Endothelial cell of umbilical vein (primary cell): ENCODE data around the gene MC4R. TPM values are rescaled to one million over a fixed set of nuclear protein-coding genes. Genes with fewer than 3 reads are reported as not detected.

Experiments
- BruUV-seq: library from RNA; stranded (reverse); fragments of 400-500 nt; replicated peaks from 2 replicates; lab custom pipeline; 2021; lab: Mats Ljungman, UMichigan
- CTCF ChIA-PET: fragments of 300-600, 350-600 bp; sonication (Branson Sonifier 250); formaldehyde crosslinking; loops from one replicate; lab custom pipeline; 2021; ENCODE audit warnings: antibody characterized with exemption, inconsistent platforms; lab: Charles Lee
- POLR2A ChIA-PET: fragments of 300-600, 350-600 bp; sonication (Branson Sonifier 250); formaldehyde crosslinking; loops from one replicate; lab custom pipeline; 2021; ENCODE audit warnings: antibody characterized with exemption, inconsistent platforms; lab: Charles Lee
- DNase-seq: peaks from one replicate; pipeline ENCODE4 v3.0.0-alpha.2; 2011; ENCODE audit warnings: low read depth, low spot score
- FAIRE-seq: peaks from 2 replicates; lab custom pipeline; 2011; peaks lifted over from hg19 to GRCh38; lab: Jason Lieb, UNC
- H2AFZ ChIP-seq: 2 replicates; pipeline ENCODE4 v1.6.0; 2012; ENCODE audit warnings: low read depth, low read length, control low read depth, inconsistent platforms
- H3K27ac ChIP-seq: 2 replicates; pipeline ENCODE4 v1.5.1; 2011; ENCODE audit warnings: low read depth, mild to moderate bottlenecking, control low read depth, low read length, moderate library complexity; ENCODE audit not compliant: insufficient read depth
- H3K27me3 ChIP-seq, 2 experiments: 2 replicates each; pipeline versions ENCODE4 v1.6.0 to v1.6.1; 2011; ENCODE audit warnings: low read length in 2 of 2, mixed read lengths in 1 of 2; ENCODE audit not compliant: control insufficient read depth in 2 of 2, insufficient read depth in 2 of 2
- H3K36me3 ChIP-seq, 2 experiments: 2 replicates in 1 of 2; 3 replicates in 1 of 2; pipeline ENCODE4 v1.5.1; 2011; ENCODE audit warnings: low read length in 2 of 2, mild to moderate bottlenecking in 1 of 2, moderate library complexity in 1 of 2; ENCODE audit not compliant: control insufficient read depth in 2 of 2, insufficient read depth in 2 of 2; ENCODE audit errors: extremely low read depth in 1 of 2
- H3K4me1 ChIP-seq: 3 replicates; pipeline ENCODE4 v1.5.1; 2011; ENCODE audit warnings: mild to moderate bottlenecking, low read length; ENCODE audit not compliant: control insufficient read depth, insufficient read depth; ENCODE audit errors: extremely low read depth
- H3K4me2 ChIP-seq: 2 replicates; pipeline ENCODE4 v1.6.1; 2011; ENCODE audit warnings: low read length, control low read depth, mixed read lengths; ENCODE audit not compliant: insufficient read depth
- H3K4me3 ChIP-seq, 3 experiments: fragments of 200-600 bp in 1 of 3; sonication (generic), shearing (Covaris generic) in 1 of 3; replicated peaks in 1 of 3; 2 replicates each; pipeline ENCODE4 v1.5.1; 2011 to 2016; ENCODE audit warnings: control low read depth in 3 of 3, low read length in 3 of 3, mild to moderate bottlenecking in 2 of 3, inconsistent platforms in 1 of 3, low read depth in 1 of 3, moderate library complexity in 1 of 3; ENCODE audit not compliant: insufficient read depth in 1 of 3
- H3K79me2 ChIP-seq: 2 replicates; pipeline ENCODE4 v1.6.0; 2012; ENCODE audit warnings: low read length, inconsistent platforms; ENCODE audit not compliant: control insufficient read depth, insufficient read depth
- H3K9ac ChIP-seq: replicated peaks from 2 replicates; pipeline ENCODE3; 2011; ENCODE audit warnings: low read length, control low read depth; ENCODE audit not compliant: insufficient read depth; ENCODE audit errors: extremely low read depth
- H3K9me1 ChIP-seq: replicated peaks from 3 replicates; pipeline ENCODE4 v1.6.0; 2011; ENCODE audit warnings: mild to moderate bottlenecking, low read length; ENCODE audit not compliant: control insufficient read depth, insufficient read depth; ENCODE audit errors: extremely low read depth
- H3K9me3 ChIP-seq: replicated peaks from 2 replicates; pipeline ENCODE4 v1.5.1; 2012; ENCODE audit warnings: low read length, inconsistent platforms; ENCODE audit not compliant: control insufficient read depth, insufficient read depth
- H4K20me1 ChIP-seq: replicated peaks from 2 replicates; pipeline ENCODE3; 2011; ENCODE audit warnings: mild to moderate bottlenecking, low read length; ENCODE audit not compliant: control insufficient read depth, insufficient read depth; ENCODE audit errors: extremely low read depth
- EZH2 ChIP-seq: IDR thresholded peaks from 2 replicates; pipeline ENCODE4 v1.6.1; 2012; ENCODE audit warnings: borderline replicate concordance, low read depth, mild to moderate bottlenecking, moderate library complexity, low read length, inconsistent platforms; ENCODE audit not compliant: severe bottlenecking
- JUN ChIP-seq: IDR thresholded peaks from 2 replicates; pipeline ENCODE4 v1.6.1; 2011; ENCODE audit warnings: borderline replicate concordance, low read depth; ENCODE audit not compliant: insufficient read length, insufficient read depth
- MYC ChIP-seq: IDR thresholded peaks from one replicate; pipeline ENCODE4 v1.6.1; 2011; ENCODE audit warnings: mild to moderate bottlenecking, low read depth, low read length
- POLR2A ChIP-seq: IDR thresholded peaks from 2 replicates; pipeline ENCODE4 v1.6.1; 2012; ENCODE audit warnings: low read depth, mild to moderate bottlenecking, control low read depth, low read length
- POLR2AphosphoS5 ChIP-seq: IDR thresholded peaks from 2 replicates; pipeline ENCODE4 v1.6.1; 2012; ENCODE audit warnings: low read depth, mild to moderate bottlenecking, control low read depth, low read length, moderate library complexity; ENCODE audit not compliant: insufficient read depth
- dilution Hi-C: fragments of 300-500 bp; cut with MboI; formaldehyde crosslinking; loops from one replicate; pipeline ENCODE4 v1.15.0; 2019; ENCODE audit warnings: low sequenced_read_pairs; ENCODE audit not compliant: extremely low pct_ligation_motif_present
- intact Hi-C: fragments of 100-400 bp; cut with micrococcal nuclease; formaldehyde crosslinking; loops from one replicate; pipeline ENCODE4 v1.10.0; 2022
- polyA plus RNA-seq, 4 experiments: library from polyadenylated mRNA; depleted of rRNA in 3 of 4; stranded (reverse) in 3 of 4; unstranded in 1 of 4; fragments of >200 nt; gene quantifications; 2 replicates each; pipeline versions ENCODE4 v1.2.1 to v1.2.3, GENCODE V29; 2011 to 2012; ENCODE audit warnings: missing spikeins in 1 of 4
- total RNA-seq: library from RNA; stranded (reverse); gene quantifications from 2 replicates; pipeline ENCODE4 v1.2.3, GENCODE V29; 2021
- TF ChIP-seq, protein P1 (sequence below): IDR thresholded peaks from 2 replicates; pipeline ENCODE4 v1.6.1; 2011; ENCODE audit not compliant: insufficient read depth, insufficient read length

Gene MC4R
- total and polyA plus RNA-seq, 2 donors (not counting 3 experiments of a cell fraction or from before 2014, with no cell fraction given) = not detected

DNA sequence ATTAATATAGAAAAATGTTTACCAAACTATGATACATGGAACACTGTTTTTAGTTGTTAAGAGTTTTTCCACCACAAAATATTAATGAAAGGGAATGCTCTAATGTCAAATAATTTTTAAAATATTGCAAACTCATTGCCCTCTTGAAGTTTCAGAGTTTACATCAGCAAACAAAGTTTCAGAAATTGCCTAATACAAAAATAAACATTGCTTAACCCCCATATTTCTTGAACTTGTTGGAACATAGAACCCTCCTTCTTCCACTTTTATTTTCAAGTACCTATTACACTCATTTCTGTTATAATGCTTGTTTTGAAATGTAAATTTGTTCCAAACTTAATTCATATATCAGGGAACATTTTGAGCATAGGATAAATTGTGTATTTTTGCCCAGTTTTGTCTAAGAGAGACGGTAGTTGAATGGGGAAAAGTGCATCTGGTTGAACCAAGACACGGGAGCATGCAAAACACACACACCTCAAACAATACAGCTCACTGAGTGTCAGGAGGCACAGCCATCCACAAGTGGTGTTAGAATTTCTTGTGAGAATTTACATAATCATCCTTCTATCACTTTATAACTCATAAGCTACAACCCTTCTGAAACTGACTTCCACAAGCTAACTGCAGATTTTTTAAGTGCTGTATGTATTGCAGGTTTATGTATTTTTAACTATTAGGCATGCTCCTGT lies 5.3 kb upstream of the MC4R start:
- FAIRE-seq = no peak

DNA sequence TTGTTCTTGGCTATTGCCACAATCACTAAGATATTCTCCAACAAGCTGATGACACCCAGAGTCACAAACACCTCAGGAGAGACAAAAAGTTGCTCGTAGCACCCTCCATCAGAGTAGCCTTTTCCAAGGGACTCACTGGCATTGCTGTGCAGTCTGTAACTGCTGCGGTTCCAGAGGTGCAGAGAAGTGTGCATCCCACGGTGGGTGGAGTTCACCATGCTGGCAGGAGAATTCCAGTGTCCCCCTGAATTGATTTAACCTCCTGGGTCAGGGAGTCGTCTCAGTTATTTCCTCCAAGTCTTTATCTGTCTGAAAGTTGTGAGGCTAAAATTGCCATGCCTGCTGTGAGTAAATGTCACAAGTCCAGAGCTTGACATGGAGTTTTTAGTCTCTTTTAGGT lies 443 bp downstream of the MC4R start:
- ChIA-PET POLR2A (no interaction called here), CTCF (no interaction called here)
- H3K9me1 ChIP-seq = no peaks in the 10 kb centered on the region
- dilution Hi-C loops = no loop called here
- no peak overlapping the region for H3K9ac ChIP-seq
- no peaks in the 10 kb centered on the region for H3K27me3 ChIP-seq
- H4K20me1 ChIP-seq = no peaks in the 10 kb centered on the region
- no peak overlapping the region for H3K4me2 ChIP-seq
- TF ChIP-seq MYC (no peak), POLR2AphosphoS5 (no peak), POLR2A (no peak), EZH2 (no peak), JUN (no peak)
- TF ChIP-seq, protein P1, sequence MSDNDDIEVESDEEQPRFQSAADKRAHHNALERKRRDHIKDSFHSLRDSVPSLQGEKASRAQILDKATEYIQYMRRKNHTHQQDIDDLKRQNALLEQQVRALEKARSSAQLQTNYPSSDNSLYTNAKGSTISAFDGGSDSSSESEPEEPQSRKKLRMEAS = no peak
- peaks cover 7% of the 10 kb centered on the region for H3K9me3 ChIP-seq
- DNase-seq (no peak), FAIRE-seq (no peak)
- no TSS peak for BruUV-seq
- intact Hi-C loops = loop anchor here (1.0 kb wide), 1 partner anchor 29 kb away; no protein-coding TSS in a partner anchor
- no peaks in the 10 kb centered on the region for H3K79me2 ChIP-seq
- no peak overlapping the region for H2AFZ ChIP-seq
- H3K4me3 ChIP-seq = no peak overlapping the region
- H3K27ac ChIP-seq = no peak overlapping the region
- no peaks in the 10 kb centered on the region for H3K36me3 ChIP-seq
- no peaks in the 10 kb centered on the region for H3K4me1 ChIP-seq

More for the DNA sequence above, 5.3 kb upstream of the MC4R start:
- H3K9ac ChIP-seq = no peak overlapping the region
- CTCF ChIA-PET = no interaction called here
- no peaks in the 10 kb centered on the region for H3K79me2 ChIP-seq
- no peaks in the 10 kb centered on the region for H3K4me1 ChIP-seq
- H3K9me3 ChIP-seq = peaks cover 4% of the 10 kb centered on the region
- POLR2A ChIA-PET = no interaction called here
- H4K20me1 ChIP-seq = no peaks in the 10 kb centered on the region
- no peaks in the 10 kb centered on the region for H3K36me3 ChIP-seq
- H3K9me1 ChIP-seq = no peaks in the 10 kb centered on the region
- no peak overlapping the region for H2AFZ ChIP-seq
- BruUV-seq = no TSS peak
- DNase-seq = no peak
- no peak overlapping the region for H3K27ac ChIP-seq
- intact Hi-C loops = no loop called here
- no peak for TF ChIP-seq EZH2
- TF ChIP-seq MYC = no peak
- no peak overlapping the region for H3K4me3 ChIP-seq
- no peaks in the 10 kb centered on the region for H3K27me3 ChIP-seq
- dilution Hi-C loops = no loop called here
- H3K4me2 ChIP-seq = no peak overlapping the region
